HG02943 (cell line): Measurements from ENCODE around the gene PPIP5K1.
"Not testable (repeated sequence)": the region's sequence is repeated elsewhere in the genome, so short reads cannot be mapped to it uniquely, and the experiment has no call there.

Experiments
- ATAC-seq: cut with Tn5 transposase; IDR thresholded peaks from one replicate; pipeline ENCODE4 v1.9.1; 2021; ENCODE audit warnings: mild to moderate bottlenecking, low read depth, moderate library complexity; ENCODE audit not compliant: unreplicated experiment

The PPIP5K1 gene

DNA sequence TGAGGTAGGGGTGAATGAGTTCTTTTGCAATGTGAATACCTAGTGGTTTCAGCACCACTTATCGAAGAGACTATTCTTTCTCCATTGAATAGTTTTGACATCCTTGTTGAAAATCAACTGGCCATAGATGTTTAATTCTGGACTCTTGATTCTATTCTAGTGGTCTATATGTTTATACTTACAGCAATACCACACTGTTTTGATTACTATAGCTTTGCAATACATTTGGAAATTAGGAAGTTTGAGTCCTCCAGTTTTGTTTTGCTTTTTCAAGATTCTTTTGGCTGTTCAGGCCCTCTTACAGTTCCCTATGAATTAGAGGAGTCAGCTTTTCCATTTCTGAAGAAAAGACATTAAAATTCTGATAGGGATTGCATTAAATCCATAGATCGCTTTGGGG is 42.5 kb downstream of the PPIP5K1 start:
- no peak for ATAC-seq

- no peak for ATAC-seq
Observed at GRCh38 chr15:43545426-43545825, 44.6 kb downstream of the PPIP5K1 start.

DNA sequence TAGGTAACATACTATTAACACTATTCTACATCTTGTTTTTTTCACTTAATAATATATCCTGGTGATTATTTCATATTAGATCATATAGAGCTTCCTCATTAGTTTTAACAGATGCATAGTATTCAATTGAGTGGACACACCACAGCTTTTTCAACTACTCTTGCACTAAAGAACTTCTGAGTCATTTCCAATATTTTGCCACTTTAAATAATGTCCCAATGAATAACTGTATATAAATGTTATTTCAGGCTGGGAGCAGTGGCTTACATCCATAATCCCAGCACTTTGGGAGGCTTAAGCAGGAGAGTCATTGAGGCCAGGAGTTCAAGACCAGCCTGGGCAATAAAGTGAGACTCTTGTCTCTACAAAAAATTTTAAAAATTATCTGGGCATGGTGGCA is 45.7 kb downstream of the PPIP5K1 start:
- no peak for ATAC-seq

DNA sequence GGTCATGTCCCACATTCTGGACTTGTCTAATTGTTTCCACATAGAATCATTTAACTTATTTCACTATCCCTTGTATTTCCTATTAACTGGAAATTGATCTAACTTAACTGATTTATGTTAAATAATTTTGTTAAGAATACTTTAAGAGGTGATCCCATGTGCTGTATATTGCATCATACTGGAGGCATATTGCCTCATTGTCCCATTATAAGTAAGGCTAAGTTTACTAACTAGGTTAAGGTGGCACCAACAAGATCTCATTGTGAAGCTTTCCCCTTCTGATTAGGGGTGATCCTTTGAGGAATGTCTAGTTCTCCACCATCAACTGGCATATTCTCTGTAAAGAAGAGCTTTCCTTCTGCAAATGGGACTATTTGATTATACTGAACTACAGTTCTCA is 48.2 kb downstream of the PPIP5K1 start:
- ATAC-seq: no peak

DNA sequence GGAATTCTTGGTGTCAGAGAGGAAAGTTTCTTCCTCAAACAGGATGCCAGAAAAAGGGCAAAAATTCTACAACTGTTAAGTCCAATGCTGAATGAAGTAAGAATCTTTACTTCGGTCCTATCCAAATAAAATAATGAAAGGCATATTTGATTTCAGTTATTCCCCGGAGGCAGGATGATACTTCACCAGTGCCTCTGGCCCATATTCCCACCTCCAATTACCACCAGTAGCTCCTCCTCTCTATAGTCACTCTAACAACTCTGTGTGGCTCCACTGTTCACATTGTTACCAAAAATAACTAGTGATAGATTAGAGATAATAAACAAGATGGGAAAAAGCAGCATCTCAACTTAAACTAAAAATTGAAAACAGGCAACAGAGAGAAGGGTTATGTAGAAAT is 51.9 kb downstream of the PPIP5K1 start:
- no peak for ATAC-seq

DNA sequence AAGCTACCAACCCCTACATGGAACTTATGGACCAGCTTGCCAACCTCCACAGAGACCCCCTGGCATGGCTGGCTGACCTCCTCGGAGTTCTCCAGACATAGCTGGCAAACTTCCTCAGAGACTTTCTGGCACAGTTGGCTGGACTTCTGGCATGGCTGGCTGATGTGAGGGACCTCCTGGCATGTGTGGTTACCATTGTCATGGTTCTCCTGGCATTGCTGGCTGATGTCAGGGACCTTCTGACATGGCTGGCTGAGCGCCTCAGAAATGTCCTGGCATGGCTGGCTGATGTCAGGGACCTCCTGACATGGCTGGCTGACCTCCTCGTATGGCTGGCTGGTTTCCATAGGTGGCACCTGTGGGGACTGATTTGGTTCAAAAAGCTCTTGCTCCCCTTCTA is 55.1 kb downstream of the PPIP5K1 start:
- no peak for ATAC-seq

DNA sequence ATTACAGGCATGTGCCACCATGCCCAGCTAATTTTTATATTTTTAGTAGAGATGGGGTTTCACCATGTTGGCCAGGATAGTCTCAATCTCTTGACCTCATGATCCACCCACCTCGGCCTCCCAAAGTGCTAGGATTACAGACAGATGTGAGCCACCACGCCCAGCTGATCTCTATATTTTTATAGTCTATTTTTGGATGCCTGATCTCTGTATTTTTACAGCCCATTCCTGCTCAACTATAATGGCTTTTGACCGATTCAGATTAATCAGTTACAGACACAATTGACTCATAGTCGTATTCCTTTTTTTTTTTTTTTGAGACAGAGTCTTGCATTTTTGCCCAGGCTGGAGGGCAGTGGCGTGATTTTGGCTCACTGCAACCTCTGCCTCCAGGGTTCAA is 57.2 kb downstream of the PPIP5K1 start:
- ATAC-seq: not testable (repeated sequence)

DNA sequence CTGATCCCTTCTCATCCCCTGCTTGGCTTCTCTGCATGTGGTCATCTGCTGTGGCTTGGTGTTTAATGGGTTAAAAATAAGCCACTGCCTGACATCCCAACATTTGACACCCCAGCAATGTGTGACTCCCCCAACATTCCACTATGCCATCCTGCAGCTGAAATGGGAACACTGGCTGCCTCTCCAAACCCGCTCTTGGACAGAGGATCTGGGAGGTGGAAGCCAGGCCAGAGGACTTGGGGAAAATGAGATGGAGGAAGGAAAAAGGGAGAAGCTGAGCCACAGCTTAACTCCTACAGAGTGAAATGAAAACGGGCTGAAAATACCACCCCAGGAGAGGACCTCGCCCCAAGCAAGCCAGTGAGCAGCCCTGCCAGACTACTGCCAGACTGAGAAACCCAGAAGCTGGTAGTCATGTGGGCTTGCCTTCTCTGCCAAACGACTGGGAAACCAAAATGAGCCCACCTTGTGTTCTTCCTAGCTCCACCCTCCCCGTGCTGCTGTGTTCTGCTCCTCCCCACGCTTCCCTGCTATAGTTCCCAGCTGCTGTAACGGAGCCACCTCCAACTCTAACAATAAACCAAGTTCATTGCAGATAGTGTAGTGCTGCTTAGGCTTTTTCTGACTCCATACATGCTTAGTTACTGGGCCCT is 58.9 kb downstream of the PPIP5K1 start:
- ATAC-seq: no peak

DNA sequence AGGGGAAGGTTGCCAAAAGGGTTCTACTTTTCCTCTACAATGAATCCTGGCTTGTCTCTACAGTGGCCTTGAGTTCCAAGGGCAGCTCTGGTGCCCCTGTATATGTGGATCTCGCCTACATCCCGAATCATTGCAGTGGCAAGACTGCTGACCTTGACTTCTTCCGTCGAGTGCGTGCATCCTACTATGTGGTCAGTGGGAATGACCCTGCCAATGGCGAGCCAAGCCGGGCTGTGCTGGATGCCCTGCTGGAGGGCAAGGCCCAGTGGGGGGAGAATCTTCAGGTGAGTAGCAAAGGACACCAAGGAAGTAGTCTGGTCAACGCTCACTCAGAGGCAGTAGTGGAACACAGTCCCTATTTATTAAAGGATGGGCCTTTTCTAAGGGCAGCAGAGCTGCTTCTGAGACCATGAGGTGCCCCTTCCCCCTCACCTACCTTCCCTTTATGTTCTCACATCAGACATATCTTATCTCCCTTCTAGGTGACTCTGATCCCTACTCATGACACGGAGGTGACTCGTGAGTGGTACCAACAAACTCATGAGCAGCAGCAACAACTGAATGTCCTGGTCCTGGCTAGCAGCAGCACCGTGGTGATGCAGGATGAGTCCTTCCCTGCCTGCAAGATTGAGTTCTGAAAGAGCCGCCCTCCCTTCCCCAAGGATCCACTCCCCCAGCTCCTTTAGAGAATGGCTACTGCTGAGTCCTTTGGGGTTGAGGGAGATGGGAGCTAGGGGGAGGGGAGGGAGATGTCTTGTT is 60.2 kb downstream of the PPIP5K1 start:
- ATAC-seq: no peak

GRCh38 chr15:43529141-43529540 is 60.9 kb downstream of the PPIP5K1 start:
- no peak for ATAC-seq

- ATAC-seq: no peak
Observed at GRCh38 chr15:43528542-43529007, 61.4 kb downstream of the PPIP5K1 start.

- ATAC-seq: no peak
Observed at GRCh38 chr15:43527802-43528541, 62.0 kb downstream of the PPIP5K1 start.

DNA sequence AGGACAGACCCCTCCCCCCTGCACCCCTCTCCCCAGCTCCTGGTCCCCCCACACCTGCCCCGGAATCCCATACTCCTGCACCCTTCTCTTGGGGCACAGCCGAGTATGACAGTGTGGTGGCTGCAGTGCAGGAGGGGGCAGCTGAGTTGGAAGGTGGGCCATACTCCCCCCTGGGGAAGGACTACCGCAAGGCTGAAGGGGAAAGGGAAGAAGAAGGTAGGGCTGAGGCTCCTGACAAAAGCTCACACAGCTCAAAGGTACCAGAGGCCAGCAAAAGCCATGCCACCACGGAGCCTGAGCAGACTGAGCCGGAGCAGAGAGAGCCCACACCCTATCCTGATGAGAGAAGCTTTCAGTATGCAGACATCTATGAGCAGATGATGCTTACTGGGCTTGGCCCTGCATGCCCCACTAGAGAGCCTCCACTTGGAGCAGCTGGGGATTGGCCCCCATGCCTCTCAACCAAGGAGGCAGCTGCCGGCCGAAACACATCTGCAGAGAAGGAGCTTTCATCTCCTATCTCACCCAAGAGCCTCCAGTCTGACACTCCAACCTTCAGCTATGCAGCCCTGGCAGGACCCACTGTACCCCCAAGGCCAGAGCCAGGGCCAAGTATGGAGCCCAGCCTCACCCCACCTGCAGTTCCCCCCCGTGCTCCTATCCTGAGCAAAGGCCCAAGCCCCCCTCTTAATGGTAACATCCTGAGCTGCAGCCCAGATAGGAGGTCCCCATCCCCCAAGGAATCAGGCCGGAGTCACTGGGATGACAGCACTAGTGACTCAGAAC is 62.8 kb downstream of the PPIP5K1 start:
- no peak for ATAC-seq

DNA sequence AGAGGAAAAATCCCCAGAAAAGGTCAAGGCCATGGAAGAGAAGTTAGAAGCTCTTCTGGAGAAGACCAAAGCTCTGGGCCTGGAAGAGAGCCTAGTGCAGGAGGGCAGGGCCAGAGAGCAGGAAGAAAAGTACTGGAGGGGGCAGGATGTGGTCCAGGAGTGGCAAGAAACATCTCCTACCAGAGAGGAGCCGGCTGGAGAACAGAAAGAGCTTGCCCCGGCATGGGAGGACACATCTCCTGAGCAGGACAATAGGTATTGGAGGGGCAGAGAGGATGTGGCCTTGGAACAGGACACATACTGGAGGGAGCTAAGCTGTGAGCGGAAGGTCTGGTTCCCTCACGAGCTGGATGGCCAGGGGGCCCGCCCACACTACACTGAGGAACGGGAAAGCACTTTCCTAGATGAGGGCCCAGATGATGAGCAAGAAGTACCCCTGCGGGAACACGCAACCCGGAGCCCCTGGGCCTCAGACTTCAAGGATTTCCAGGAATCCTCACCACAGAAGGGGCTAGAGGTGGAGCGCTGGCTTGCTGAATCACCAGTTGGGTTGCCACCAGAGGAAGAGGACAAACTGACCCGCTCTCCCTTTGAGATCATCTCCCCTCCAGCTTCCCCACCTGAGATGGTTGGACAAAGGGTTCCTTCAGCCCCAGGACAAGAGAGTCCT is 63.6 kb downstream of the PPIP5K1 start:
- ATAC-seq: no peak

GRCh38 chr15:43525131-43525530 is 64.9 kb downstream of the PPIP5K1 start:
- ATAC-seq: no peak

DNA sequence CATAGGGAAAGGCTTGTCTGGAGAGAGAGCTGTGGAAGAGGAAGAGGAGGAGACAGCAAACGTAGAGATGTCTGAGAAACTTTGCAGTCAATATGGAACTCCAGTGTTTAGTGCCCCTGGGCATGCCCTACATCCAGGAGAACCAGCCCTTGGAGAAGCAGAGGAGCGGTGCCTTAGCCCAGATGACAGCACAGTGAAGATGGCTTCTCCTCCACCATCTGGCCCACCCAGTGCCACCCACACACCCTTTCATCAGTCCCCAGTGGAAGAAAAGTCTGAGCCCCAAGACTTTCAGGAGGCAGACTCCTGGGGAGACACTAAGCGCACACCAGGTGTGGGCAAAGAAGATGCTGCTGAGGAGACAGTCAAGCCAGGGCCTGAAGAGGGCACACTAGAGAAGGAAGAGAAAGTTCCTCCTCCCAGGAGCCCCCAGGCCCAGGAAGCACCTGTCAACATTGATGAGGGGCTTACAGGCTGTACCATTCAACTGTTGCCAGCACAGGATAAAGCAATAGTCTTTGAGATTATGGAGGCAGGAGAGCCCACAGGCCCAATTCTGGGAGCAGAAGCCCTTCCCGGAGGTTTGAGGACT is 65.7 kb downstream of the PPIP5K1 start:
- ATAC-seq: no peak

DNA sequence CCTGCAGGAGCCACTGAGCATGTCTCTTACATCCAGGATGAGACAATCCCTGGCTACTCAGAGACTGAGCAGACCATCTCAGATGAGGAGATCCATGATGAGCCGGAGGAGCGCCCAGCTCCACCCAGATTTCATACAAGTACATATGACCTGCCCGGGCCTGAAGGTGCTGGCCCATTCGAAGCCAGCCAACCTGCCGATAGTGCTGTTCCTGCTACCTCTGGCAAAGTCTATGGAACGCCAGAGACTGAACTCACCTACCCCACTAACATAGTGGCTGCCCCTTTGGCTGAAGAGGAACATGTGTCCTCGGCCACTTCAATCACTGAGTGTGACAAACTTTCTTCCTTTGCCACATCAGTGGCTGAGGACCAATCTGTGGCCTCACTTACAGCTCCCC is 66.4 kb downstream of the PPIP5K1 start:
- no peak for ATAC-seq

DNA sequence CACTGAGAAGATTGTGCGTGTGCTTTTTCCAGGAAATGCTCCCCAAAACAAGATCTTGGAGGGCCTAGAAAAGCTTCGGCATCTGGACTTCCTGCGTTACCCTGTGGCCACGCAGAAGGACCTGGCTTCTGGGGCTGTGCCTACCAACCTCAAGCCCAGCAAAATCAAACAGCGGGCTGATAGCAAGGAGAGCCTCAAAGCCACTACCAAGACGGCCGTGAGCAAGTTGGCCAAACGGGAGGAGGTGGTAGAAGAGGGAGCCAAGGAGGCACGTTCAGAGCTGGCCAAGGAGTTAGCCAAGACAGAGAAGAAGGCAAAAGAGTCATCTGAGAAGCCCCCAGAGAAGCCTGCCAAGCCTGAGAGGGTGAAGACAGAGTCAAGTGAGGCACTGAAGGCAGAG is 67.8 kb downstream of the PPIP5K1 start:
- ATAC-seq: no peak

GRCh38 chr15:43521419-43521818 is 68.6 kb downstream of the PPIP5K1 start:
- ATAC-seq: no peak

DNA sequence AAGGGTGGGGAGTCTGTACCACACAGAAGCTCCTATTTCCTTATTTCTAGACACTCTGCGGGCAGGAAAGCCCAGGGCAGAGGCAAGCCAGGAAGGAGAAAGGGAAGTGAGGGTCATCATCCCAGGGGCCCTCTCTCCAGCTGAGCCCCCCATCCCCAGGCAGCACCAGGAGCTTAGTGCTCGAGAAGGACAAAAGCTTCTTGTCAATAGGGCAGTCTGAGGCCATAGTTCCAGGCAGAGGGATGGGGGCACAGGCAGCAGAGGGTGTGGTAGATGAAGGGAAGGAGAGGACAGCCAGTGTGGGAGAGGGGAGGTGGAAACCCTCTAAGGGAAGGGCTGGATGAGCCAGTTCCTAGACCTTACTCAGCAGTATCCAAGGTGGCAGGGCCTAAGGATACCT is 69.9 kb downstream of the PPIP5K1 start:
- no peak for ATAC-seq
